ENCODE measurements around the gene CDH23. TPM values are rescaled to one million over a fixed set of nuclear protein-coding genes. Genes with fewer than 3 reads are reported as not detected.

The CDH23 gene
- total RNA-seq, 4 donors from 2014 or later = 2.9 to 16.1 (median 5.9) TPM

DNA sequence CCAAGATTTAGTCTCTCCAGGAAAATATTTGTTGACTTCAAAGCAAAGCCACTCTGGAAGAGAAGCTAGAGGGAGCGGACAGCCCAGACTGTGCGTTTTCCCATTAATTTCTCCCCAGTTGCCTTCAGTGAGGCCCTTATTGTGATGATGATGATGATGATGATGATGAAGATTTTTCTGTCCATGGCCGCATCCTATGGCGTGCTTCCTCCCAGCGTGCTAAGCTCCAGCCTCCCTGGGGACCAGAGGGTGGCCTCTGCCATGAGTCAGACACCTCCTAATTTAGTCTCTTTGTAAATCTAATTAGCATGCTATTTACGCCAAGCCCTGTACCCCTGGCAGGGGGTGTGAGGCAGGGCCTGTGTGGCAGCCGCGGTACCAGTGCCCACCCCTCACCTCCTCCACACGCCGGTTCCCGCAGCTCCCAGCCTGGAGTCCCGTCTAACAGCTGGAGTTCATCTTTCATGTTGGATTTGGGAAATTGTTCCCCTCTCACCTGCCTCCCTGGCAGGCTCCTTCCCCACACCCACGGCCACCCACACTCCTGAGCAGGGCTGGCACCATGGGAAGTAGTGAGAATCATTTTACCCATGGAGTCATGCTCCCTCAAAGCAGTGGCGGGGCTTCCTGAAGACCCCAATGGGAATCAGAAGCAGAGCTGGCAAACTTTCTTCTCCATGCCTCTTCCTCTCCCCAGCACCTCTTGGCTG, 230.7 kb downstream of the CDH23 start:
- Histone ChIP-seq H3K27ac (no peak overlapping the region), H3K4me1 (peaks cover 0 to 8% (median 0%) of the 10 kb centered on the region in 4 donors), H3K9me3 (no peaks in the 10 kb centered on the region), H3K4me3 (no peak overlapping the region), H3K36me3 (no peaks in the 10 kb centered on the region), H3K27me3 (no peaks in the 10 kb centered on the region)
- 40 to 81% methylated on average over 1 to 14 of the region's 14 CpGs for WGBS, 2 donors (ENCODE audit: low coverage in 1 of 2)
- no peak for DNase-seq
- in situ Hi-C loops (cut with MboI; ENCODE audit: low pct_ligation_motif_present in 1 of 4, low pct_unique_long_range_greater_than_20kb in 1 of 4, low sequenced_read_pairs in 3 of 4) (no loop called here), intact Hi-C loops (cut with DNase I; ENCODE audit: low total_unique reads) (no loop called here)
- TF ChIP-seq, protein P1, sequence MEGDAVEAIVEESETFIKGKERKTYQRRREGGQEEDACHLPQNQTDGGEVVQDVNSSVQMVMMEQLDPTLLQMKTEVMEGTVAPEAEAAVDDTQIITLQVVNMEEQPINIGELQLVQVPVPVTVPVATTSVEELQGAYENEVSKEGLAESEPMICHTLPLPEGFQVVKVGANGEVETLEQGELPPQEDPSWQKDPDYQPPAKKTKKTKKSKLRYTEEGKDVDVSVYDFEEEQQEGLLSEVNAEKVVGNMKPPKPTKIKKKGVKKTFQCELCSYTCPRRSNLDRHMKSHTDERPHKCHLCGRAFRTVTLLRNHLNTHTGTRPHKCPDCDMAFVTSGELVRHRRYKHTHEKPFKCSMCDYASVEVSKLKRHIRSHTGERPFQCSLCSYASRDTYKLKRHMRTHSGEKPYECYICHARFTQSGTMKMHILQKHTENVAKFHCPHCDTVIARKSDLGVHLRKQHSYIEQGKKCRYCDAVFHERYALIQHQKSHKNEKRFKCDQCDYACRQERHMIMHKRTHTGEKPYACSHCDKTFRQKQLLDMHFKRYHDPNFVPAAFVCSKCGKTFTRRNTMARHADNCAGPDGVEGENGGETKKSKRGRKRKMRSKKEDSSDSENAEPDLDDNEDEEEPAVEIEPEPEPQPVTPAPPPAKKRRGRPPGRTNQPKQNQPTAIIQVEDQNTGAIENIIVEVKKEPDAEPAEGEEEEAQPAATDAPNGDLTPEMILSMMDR (IDR thresholded peaks at IDR 0.05) = no peak
- TF ChIP-seq POLR2A (IDR thresholded peaks at IDR 0.05) (no peak), POLR2AphosphoS5 (IDR thresholded peaks at IDR 0.05) (no peak), EP300 (IDR thresholded peaks at IDR 0.05; ENCODE audit: low read depth) (no peak)

DNA sequence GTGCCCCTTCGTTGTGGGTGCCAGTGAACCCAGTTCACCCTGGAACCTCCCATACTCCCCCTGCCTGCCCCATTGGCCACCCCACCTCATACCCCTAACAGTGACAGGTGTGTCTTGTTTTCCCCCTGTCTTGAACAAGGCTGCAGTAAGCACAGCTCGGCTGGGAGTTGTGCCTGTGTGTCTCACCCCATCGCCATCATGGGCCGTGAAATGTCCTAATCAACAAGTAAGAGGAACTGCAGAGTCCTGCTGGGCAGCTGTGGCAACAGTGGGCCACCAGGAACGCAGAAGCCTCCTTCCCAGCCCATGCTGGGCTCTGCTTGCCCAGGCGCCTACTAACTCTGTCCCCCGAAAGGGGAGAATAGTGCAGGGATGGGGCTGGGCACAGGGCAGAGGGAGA, 231.2 kb downstream of the CDH23 start:
- H3K9me3 ChIP-seq = no peaks in the 10 kb centered on the region
- no peak overlapping the region for H3K27ac ChIP-seq
- peaks cover 0 to 8% (median 0%) of the 10 kb centered on the region in 4 donors for H3K4me1 ChIP-seq
- TF ChIP-seq POLR2AphosphoS5 (IDR thresholded peaks at IDR 0.05) = no peak
- TF ChIP-seq, protein P1 (IDR thresholded peaks at IDR 0.05) = no peak
- intact Hi-C loops (cut with DNase I; ENCODE audit: low total_unique reads) = no loop called here
- WGBS, 2 donors (ENCODE audit: low coverage in 1 of 2) = 65 to 91% methylated on average over 5 to 7 of the region's 7 CpGs
- in situ Hi-C loops (cut with MboI; ENCODE audit: low pct_ligation_motif_present in 1 of 4, low pct_unique_long_range_greater_than_20kb in 1 of 4, low sequenced_read_pairs in 3 of 4) = no loop called here
- H3K27me3 ChIP-seq = no peaks in the 10 kb centered on the region
- H3K4me3 ChIP-seq = no peak overlapping the region
- no peak for DNase-seq
- H3K36me3 ChIP-seq = no peaks in the 10 kb centered on the region

DNA sequence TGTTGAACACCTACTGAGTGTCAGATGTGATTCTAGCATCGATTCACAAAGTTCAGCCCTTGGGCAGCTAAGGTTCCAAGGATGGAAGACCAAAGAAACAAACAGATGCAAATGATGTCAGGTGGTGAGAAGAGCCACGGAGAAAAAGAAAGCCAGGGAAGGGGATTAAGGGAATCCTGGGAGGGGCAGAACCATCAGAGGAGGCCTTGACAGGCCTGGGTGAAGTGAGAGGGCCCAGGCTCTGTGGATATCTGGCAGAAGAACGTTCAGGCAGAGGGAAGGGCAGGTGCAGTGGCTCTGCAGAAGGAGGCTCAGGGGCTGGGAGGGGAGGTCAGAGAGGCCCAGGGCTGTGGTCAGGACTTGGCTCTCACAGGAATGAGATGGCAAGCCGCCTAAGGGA, 232.4 kb downstream of the CDH23 start:
- DNase-seq = no peak
- no peaks in the 10 kb centered on the region for H3K36me3 ChIP-seq
- TF ChIP-seq POLR2A (IDR thresholded peaks at IDR 0.05) (no peak), EP300 (IDR thresholded peaks at IDR 0.05; ENCODE audit: low read depth) (no peak), POLR2AphosphoS5 (IDR thresholded peaks at IDR 0.05) (no peak)
- TF ChIP-seq, protein P1 (IDR thresholded peaks at IDR 0.05) = no peak
- intact Hi-C loops (cut with DNase I; ENCODE audit: low total_unique reads) (no loop called here), in situ Hi-C loops (cut with MboI; ENCODE audit: low pct_ligation_motif_present in 1 of 4, low pct_unique_long_range_greater_than_20kb in 1 of 4, low sequenced_read_pairs in 3 of 4) (no loop called here)
- H3K9me3 ChIP-seq = no peaks in the 10 kb centered on the region
- no peak overlapping the region for H3K27ac ChIP-seq
- H3K4me1 ChIP-seq = peaks cover 0 to 1% (median under 1%) of the 10 kb centered on the region in 4 donors
- no peaks in the 10 kb centered on the region for H3K27me3 ChIP-seq
- H3K4me3 ChIP-seq = no peak overlapping the region
- WGBS, 2 donors (ENCODE audit: low coverage in 1 of 2) = 68 to 77% methylated on average over 2 to 4 of the region's 4 CpGs

DNA sequence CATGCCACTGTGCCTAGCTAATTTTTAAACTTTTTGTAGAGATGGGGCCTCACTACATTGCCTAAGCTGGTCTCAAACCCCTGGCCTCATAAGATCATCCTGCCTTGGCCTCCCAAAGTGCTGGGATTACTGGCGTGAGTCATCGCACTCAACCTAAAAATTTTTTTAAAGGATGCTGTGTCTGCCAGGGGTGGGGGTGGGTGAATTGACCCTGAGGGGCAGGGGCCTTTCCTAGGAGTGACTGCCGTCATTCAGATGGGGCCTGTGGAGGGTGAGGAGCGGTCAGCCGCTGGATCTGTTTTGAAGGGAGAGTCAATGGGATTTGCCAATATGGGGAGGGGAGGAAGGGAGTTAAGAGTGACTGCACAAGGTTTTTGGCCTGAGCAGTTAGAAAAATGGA, 233.4 kb downstream of the CDH23 start:
- 96% methylated on average over 5 of the region's 5 CpGs; no CpG with 5 or more reads in 1 of the 2 donors for WGBS, 2 donors (ENCODE audit: low coverage in 1 of 2)
- no peak overlapping the region for H3K4me3 ChIP-seq
- peaks cover 2 to 12% (median 9%) of the 10 kb centered on the region in 4 donors for H3K4me1 ChIP-seq
- TF ChIP-seq POLR2A (IDR thresholded peaks at IDR 0.05) (no peak), EP300 (IDR thresholded peaks at IDR 0.05; ENCODE audit: low read depth) (no peak), POLR2AphosphoS5 (IDR thresholded peaks at IDR 0.05) (no peak)
- TF ChIP-seq, protein P1 (IDR thresholded peaks at IDR 0.05) = no peak
- intact Hi-C loops (cut with DNase I; ENCODE audit: low total_unique reads) = no loop called here
- no peak for DNase-seq
- H3K27me3 ChIP-seq = no peaks in the 10 kb centered on the region
- in situ Hi-C loops (cut with MboI; ENCODE audit: low pct_ligation_motif_present in 1 of 4, low pct_unique_long_range_greater_than_20kb in 1 of 4, low sequenced_read_pairs in 3 of 4) = no loop called here
- no peak overlapping the region for H3K27ac ChIP-seq
- H3K9me3 ChIP-seq = no peaks in the 10 kb centered on the region
- H3K36me3 ChIP-seq = no peaks in the 10 kb centered on the region

Measured in transverse colon (tissue), 4 donors.